ENCODE measurements around the gene GPR37. TPM values are rescaled to one million over a fixed set of nuclear protein-coding genes. Genes with fewer than 3 reads are reported as not detected.

GPR37 gene
- total RNA-seq, 4 donors from 2014 or later = 0.51 to 11.0 (median 0.64) TPM

GRCh38 chr7:124775422-124775821 is 9.8 kb upstream of the GPR37 start:
- intact Hi-C loops (cut with DNase I; ENCODE audit: low total_unique reads) = no loop called here
- Histone ChIP-seq H3K9me3 (no peaks in the 10 kb centered on the region), H3K27me3 (no peaks in the 10 kb centered on the region), H3K27ac (no peak overlapping the region), H3K36me3 (no peaks in the 10 kb centered on the region), H3K4me3 (no peak overlapping the region), H3K4me1 (no peaks in the 10 kb centered on the region)
- no peak for DNase-seq
- no peak for TF ChIP-seq POLR2A (IDR thresholded peaks at IDR 0.05)
- TF ChIP-seq, protein P1, sequence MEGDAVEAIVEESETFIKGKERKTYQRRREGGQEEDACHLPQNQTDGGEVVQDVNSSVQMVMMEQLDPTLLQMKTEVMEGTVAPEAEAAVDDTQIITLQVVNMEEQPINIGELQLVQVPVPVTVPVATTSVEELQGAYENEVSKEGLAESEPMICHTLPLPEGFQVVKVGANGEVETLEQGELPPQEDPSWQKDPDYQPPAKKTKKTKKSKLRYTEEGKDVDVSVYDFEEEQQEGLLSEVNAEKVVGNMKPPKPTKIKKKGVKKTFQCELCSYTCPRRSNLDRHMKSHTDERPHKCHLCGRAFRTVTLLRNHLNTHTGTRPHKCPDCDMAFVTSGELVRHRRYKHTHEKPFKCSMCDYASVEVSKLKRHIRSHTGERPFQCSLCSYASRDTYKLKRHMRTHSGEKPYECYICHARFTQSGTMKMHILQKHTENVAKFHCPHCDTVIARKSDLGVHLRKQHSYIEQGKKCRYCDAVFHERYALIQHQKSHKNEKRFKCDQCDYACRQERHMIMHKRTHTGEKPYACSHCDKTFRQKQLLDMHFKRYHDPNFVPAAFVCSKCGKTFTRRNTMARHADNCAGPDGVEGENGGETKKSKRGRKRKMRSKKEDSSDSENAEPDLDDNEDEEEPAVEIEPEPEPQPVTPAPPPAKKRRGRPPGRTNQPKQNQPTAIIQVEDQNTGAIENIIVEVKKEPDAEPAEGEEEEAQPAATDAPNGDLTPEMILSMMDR (IDR thresholded peaks at IDR 0.05) = no peak

DNA sequence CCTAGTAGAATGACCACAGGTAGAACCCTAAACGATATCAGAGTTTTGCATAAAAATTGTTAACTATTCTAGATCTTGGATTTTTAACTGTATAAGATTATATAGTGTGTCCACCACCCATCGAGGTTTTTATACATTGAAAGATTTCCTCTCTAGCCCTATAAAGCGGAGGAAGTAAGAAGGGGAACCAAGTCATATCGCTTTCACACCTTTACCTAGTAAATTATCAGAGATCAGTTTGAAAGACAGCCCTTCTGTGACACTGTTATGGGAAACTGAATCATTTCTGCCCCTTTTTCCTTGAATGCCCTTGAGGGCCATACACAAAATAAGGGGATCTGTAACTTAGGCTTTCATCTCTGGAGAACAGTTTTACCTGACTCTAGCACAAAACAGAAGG is 8.3 kb upstream of the GPR37 start:
- H3K27me3 ChIP-seq = no peaks in the 10 kb centered on the region
- H3K4me1 ChIP-seq = no peaks in the 10 kb centered on the region
- H3K36me3 ChIP-seq = no peaks in the 10 kb centered on the region
- H3K27ac ChIP-seq = no peak overlapping the region
- H3K9me3 ChIP-seq = no peaks in the 10 kb centered on the region
- TF ChIP-seq POLR2A (IDR thresholded peaks at IDR 0.05) = no peak
- no peak for DNase-seq
- intact Hi-C loops (cut with DNase I; ENCODE audit: low total_unique reads) = no loop called here
- no peak overlapping the region for H3K4me3 ChIP-seq

- no peaks in the 10 kb centered on the region for H3K27me3 ChIP-seq
- intact Hi-C loops (cut with DNase I; ENCODE audit: low total_unique reads) = no loop called here
- no peaks in the 10 kb centered on the region for H3K9me3 ChIP-seq
- H3K27ac ChIP-seq = no peak overlapping the region
- no peak for DNase-seq
- no peaks in the 10 kb centered on the region for H3K4me1 ChIP-seq
- H3K4me3 ChIP-seq = no peak overlapping the region
- TF ChIP-seq, protein P1 (IDR thresholded peaks at IDR 0.05) = no peak
- TF ChIP-seq POLR2A (IDR thresholded peaks at IDR 0.05) = no peak
- H3K36me3 ChIP-seq = no peaks in the 10 kb centered on the region
Measured at GRCh38 chr7:124773339-124773738, 7.7 kb upstream of the GPR37 start.

GRCh38 chr7:124769136-124769535 is 3.5 kb upstream of the GPR37 start:
- DNase-seq = no peak
- H3K4me1 ChIP-seq = no peaks in the 10 kb centered on the region
- intact Hi-C loops (cut with DNase I; ENCODE audit: low total_unique reads) = no loop called here

GRCh38 chr7:124768525-124768924 is 2.9 kb upstream of the GPR37 start:
- H3K36me3 ChIP-seq = no peaks in the 10 kb centered on the region
- intact Hi-C loops (cut with DNase I; ENCODE audit: low total_unique reads) = no loop called here
- DNase-seq = no peak
- H3K27ac ChIP-seq = no peak overlapping the region
- no peaks in the 10 kb centered on the region for H3K4me1 ChIP-seq
- H3K4me3 ChIP-seq = no peak overlapping the region
- no peaks in the 10 kb centered on the region for H3K9me3 ChIP-seq
- no peak for TF ChIP-seq POLR2A (IDR thresholded peaks at IDR 0.05)
- TF ChIP-seq, protein P1 (IDR thresholded peaks at IDR 0.05) = no peak
- no peaks in the 10 kb centered on the region for H3K27me3 ChIP-seq

More at GRCh38 chr7:124769136-124769535, 3.5 kb upstream of the GPR37 start:
- Histone ChIP-seq H3K36me3 (no peaks in the 10 kb centered on the region), H3K4me3 (no peak overlapping the region), H3K27ac (no peak overlapping the region), H3K9me3 (no peaks in the 10 kb centered on the region), H3K27me3 (no peaks in the 10 kb centered on the region)
- no peak for TF ChIP-seq POLR2A (IDR thresholded peaks at IDR 0.05)
- TF ChIP-seq, protein P1 (IDR thresholded peaks at IDR 0.05) = no peak

- Histone ChIP-seq H3K36me3 (no peaks in the 10 kb centered on the region), H3K9me3 (no peaks in the 10 kb centered on the region), H3K27ac (no peak overlapping the region), H3K4me1 (no peaks in the 10 kb centered on the region), H3K4me3 (peak overlapping the region; percentile 43 to 46), H3K27me3 (no peaks in the 10 kb centered on the region)
- TF ChIP-seq POLR2A (IDR thresholded peaks at IDR 0.05) = no peak
- TF ChIP-seq, protein P1 (IDR thresholded peaks at IDR 0.05) = no peak
- intact Hi-C loops (cut with DNase I; ENCODE audit: low total_unique reads) = no loop called here
- no peak for DNase-seq
Measured at GRCh38 chr7:124764847-124765400, 668 bp downstream of the GPR37 start.
